GM04504 (cell line): Measurements from ENCODE around the gene DUSP28.

Experiments used
- DNase-seq: peaks from one replicate; pipeline ENCODE4 v3.0.0-alpha.2; 2012; ENCODE audit warnings: low read depth

Gene DUSP28

DNA sequence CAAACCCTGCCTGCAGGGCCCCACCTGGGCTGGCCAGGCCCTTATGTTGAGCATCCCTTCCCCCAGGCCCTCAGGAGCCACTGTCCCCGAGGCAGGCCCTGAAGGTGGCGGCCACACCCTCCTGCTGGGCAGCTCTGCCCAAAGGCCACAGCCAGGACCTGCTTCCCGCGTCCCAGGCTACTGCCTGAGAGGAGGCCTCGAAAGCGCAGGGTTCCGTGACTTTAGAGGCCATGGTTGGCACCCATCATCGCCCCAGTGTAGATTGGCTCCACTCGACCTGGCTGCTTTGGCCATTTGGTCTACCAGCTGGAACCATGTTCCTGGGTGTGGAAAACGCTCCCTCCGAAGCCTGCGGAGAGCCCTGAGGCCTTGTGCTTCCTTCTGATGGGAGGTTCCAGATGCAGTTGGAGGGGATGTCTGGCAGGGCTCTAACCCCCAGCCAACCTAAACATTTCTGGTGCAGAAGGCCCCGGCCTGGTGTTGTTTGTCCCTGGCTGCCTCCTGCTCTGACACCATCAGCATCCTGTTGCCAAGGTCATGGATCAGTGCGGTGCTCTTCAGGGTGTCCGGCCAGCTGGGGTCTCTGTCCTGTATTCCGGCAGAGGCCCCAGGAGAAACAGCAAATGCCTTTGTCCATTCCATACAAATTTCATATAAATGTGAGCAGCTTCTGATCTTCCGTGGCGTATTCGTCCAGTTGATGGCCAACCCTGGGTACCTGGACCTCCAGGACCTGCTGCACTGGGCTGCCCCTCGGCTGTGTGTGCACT, 41.1 kb downstream of the DUSP28 start:
- DNase-seq, result no peak

DNA sequence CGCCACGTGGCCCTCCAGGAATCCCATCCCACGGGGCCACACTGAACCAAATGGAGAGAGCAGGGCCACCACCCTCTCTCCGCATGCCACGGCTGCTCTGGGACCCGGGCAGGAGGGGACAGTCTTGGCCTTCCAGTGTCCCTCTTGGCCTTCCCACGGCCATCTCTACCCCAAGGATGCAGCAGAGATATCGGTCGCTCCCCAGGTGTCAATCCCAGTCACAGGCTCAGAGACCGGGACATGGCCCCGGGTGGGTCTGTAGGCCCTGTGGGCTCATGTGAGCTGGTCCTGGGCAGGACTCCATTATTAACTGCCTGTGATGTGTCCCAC, 41.6 kb downstream of the DUSP28 start:
- no peak for DNase-seq

- DNase-seq, result no peak
These were observed 42.3 kb downstream of the DUSP28 start for GRCh38 chr2:240602266-240603050.

DNA sequence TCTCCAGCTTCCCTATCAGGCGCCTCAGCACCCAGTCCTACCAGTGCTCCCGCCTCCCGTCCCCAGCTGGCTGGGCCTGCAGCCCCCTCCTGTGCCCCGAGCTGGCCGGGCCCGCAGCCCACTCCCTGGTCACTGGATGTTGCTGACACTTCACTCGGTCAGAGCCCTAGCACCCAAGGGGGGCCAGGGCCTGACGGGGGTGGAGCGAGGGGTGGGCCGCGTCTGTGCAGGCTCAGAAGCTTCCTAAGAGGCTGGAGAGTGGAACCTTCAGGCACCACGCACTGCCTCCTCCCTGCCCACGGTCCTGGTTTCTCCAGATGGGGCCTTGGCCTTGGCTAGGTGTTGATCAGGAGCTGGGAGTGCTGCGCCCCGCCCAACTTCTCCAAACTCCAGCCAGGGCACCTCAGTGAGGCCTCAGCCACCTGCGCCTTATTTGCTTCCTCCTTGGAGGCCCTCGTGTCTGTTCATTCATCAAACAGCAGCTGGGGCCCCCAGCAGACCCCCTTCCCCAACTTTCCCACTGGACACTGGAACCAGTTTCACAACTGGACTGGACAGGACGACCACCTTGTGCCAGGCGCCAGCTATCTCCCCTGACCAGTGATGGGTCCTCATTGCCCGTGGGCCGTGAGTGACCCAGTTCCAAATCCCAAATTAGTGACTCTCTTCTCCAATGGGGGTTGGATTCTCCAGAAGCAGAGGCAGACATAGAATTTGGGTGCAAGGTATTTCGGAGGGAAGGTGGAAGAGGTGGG, 43.1 kb downstream of the DUSP28 start:
- DNase-seq, result no peak

GRCh38 chr2:240603846-240604245, 43.7 kb downstream of the DUSP28 start:
- DNase-seq, result no peak

DNA sequence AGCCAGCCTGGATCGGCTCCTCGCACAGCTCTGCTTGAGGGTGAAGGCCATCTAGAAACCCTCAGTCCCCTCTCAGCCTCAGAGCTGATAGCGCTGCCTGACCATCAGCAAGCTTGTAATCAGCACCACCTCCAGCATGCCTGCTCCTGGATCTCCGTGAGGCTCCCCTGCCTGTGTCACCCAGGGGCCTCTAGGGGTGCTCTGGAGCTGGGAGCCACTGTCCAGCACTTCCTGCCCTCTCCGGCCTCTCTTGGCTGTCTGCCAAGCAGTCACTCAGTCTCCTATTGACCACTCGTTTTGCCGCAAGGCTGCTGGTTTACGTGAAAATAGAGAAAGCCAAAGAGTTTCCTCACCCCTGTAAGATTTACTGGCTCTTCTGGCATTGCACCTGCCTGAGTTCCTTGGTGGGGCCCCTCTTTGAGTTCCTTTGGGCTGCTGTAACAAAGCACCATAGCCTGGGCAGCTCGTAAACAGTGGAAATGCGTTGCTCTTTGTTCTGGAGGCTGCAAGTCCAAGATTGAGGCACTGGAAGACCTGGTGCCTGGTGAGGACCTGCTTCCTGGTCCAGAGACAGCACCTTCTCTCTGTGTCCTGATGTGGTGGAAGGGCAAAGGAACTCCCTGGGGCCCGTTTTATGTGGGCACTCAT, 44.3 kb downstream of the DUSP28 start:
- no peak for DNase-seq

- no peak for DNase-seq
These were observed 45.0 kb downstream of the DUSP28 start for GRCh38 chr2:240604939-240605716.

DNA sequence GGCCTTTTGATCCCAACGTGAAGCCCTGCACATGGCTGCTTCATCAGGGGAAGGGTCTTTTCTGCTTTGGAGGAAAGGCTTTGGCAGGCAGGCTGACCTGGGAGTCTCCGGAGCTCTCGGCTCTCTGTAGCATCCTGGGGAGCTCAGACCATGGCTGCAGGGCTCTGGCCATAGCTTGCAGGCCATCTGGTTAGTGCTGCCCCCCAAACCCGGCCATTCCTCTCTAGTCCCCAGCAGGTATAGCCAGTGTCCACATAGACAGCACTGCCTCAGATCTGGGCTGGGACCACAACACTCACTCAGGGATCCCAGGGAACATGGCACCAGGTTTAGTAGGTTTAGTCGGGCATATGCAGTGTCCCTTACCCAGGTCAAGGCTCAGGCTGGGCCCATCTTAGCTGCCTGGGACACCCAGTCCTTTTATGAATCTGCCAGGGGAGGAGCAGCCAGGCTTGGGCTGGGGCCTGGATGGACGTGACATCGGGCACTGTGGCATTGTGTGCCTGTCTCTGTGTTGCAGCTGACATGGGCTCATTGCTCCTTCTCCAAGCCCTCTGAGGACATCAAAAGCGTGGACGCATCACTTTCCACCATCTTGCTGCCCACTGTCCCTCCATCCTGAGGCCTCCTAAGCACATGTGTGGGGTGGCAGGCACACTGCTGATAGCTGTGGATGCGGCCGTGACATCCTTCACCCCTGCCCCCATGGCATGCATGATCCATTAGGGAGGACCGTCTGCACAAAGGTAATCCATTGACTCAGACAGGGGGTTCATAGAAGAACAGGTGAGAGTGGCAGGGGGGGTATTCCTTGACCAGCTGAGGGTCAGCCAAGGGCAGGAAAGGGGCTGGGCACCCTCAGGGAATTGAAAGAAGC, 45.9 kb downstream of the DUSP28 start:
- no peak for DNase-seq

GRCh38 chr2:240611601-240612210, 51.5 kb downstream of the DUSP28 start:
- no peak for DNase-seq
